B cell (primary cell): ENCODE results near the gene C5AR1. TPM values are rescaled to one million over a fixed set of nuclear protein-coding genes. Genes with fewer than 3 reads are reported as not detected.

ENCODE experiments used
- ATAC-seq: fragments of 200-7000 bp; cut with Tn5 transposase; one replicate; pipeline ENCODE4 v1.10.0; 2021; ENCODE audit warnings: low read depth, mild to moderate bottlenecking, moderate number of reproducible peaks, moderate library complexity
- CTCF ChIA-PET: fragments of 350-600 bp; sonication (Branson Sonifier 250); formaldehyde crosslinking; loops from one replicate; lab custom pipeline; 2021; ENCODE audit warnings: antibody characterized with exemption, inconsistent platforms; lab: Charles Lee
- POLR2A ChIA-PET: fragments of 350-600 bp; sonication (Branson Sonifier 250); formaldehyde crosslinking; loops from one replicate; lab custom pipeline; 2021; ENCODE audit warnings: antibody characterized with exemption; lab: Charles Lee
- DNase-seq: peaks from one replicate; pipeline ENCODE4 v3.0.0; 2013
- H2AFZ ChIP-seq: 2 replicates; pipeline ENCODE4 v1.6.1; 2012; ENCODE audit warnings: mild to moderate bottlenecking, low read depth, low read length; ENCODE audit not compliant: insufficient read depth, poor library complexity, severe bottlenecking
- H3K27ac ChIP-seq, 2 donors: 1 replicate in 1 of 2; 2 replicates in 1 of 2; pipeline ENCODE4 v1.5.1; 2012 to 2013; ENCODE audit warnings: low read length in 2 of 2, mild to moderate bottlenecking in 2 of 2, moderate library complexity in 1 of 2
- H3K27me3 ChIP-seq, 4 experiments: fragments of 200-600 bp in 1 of 4; sonication (generic) in 1 of 4; replicated peaks in 1 of 4; 1 replicate in 2 of 4; 2 replicates in 2 of 4; pipeline versions ENCODE4 v1.6.1 to v1.7.0; 2013 to 2016; ENCODE audit warnings: low read length in 3 of 4, mild to moderate bottlenecking in 2 of 4, mixed read lengths in 1 of 4, moderate library complexity in 1 of 4; ENCODE audit not compliant: insufficient read depth in 4 of 4, control insufficient read depth in 3 of 4; ENCODE audit errors: control extremely low read depth in 1 of 4
- H3K36me3 ChIP-seq, 2 experiments: replicated peaks in 1 of 2; 1 replicate in 1 of 2; 2 replicates in 1 of 2; pipeline versions ENCODE4 v1.6.1 to v1.7.1; 2013; ENCODE audit warnings: low read length in 1 of 2; ENCODE audit not compliant: insufficient read depth in 2 of 2, control insufficient read depth in 1 of 2; ENCODE audit errors: control extremely low read depth in 1 of 2, extremely low read depth in 1 of 2
- H3K4me1 ChIP-seq, 2 donors: fragments of 200-600 bp in 1 of 2; sonication (generic) in 1 of 2; 1 replicate in 1 of 2; 2 replicates in 1 of 2; pipeline versions ENCODE4 v1.5.1 to v1.6.1; 2013 to 2017; ENCODE audit warnings: low read length in 2 of 2; ENCODE audit not compliant: control insufficient read depth in 2 of 2, insufficient read depth in 2 of 2
- H3K4me2 ChIP-seq: replicated peaks from 2 replicates; pipeline ENCODE3; 2012; ENCODE audit warnings: mild to moderate bottlenecking, low read depth, low read length; ENCODE audit not compliant: poor library complexity, severe bottlenecking
- H3K4me3 ChIP-seq, 5 experiments: fragments of 200-600 bp in 1 of 5; sonication (generic) in 1 of 5; 1 replicate in 3 of 5; 2 replicates in 2 of 5; pipeline versions ENCODE4 v1.5.1 to v1.7.0; 2011 to 2016; ENCODE audit warnings: low read length in 4 of 5, mild to moderate bottlenecking in 4 of 5, low read depth in 2 of 5, control low read depth in 1 of 5, moderate library complexity in 1 of 5; ENCODE audit not compliant: insufficient read depth in 1 of 5; ENCODE audit errors: control extremely low read depth in 1 of 5, extremely low read depth in 1 of 5
- H3K79me2 ChIP-seq: fragments of 200-600 bp; sonication (generic); one replicate; pipeline ENCODE4 v1.6.0; 2016; ENCODE audit warnings: low read length; ENCODE audit not compliant: control insufficient read depth, insufficient read depth
- H3K9ac ChIP-seq: fragments of 200-600 bp; sonication (generic); 2 replicates; pipeline ENCODE4 v1.6.1; 2017; ENCODE audit warnings: mild to moderate bottlenecking, low read length, moderate library complexity
- H3K9me3 ChIP-seq, 3 donors: one replicate each; pipeline versions ENCODE4 v1.6.1 to v1.7.1; 2013; ENCODE audit warnings: low read length in 2 of 3; ENCODE audit not compliant: control insufficient read depth in 2 of 3, insufficient read depth in 1 of 3; ENCODE audit errors: control extremely low read depth in 1 of 3
- H4K20me1 ChIP-seq: 2 replicates; pipeline ENCODE4 v1.6.0; 2012; ENCODE audit warnings: mild to moderate bottlenecking, low read length; ENCODE audit not compliant: insufficient read depth, control insufficient read depth, poor library complexity, severe bottlenecking
- H3K27ac Mint-ChIP-seq: one replicate; pipeline ENCODE4 v1.8.0; 2021; ENCODE audit warnings: mixed read lengths
- H3K27me3 Mint-ChIP-seq: one replicate; pipeline ENCODE4 v1.8.0; 2021; ENCODE audit warnings: mixed read lengths
- H3K4me1 Mint-ChIP-seq: one replicate; pipeline ENCODE4 v1.8.0; 2021; ENCODE audit warnings: mixed read lengths
- H3K4me3 Mint-ChIP-seq: one replicate; pipeline ENCODE4 v1.8.0; 2021; ENCODE audit warnings: mixed read lengths
- H3K9me3 Mint-ChIP-seq: one replicate; pipeline ENCODE4 v1.8.0; 2022; ENCODE audit warnings: mixed read lengths; ENCODE audit not compliant: insufficient read depth
- CTCF ChIP-seq: fragments of 200-600 bp; IDR thresholded peaks from one replicate; pipeline ENCODE4 v1.8.0; 2022; ENCODE audit warnings: antibody characterized with exemption, mild to moderate bottlenecking
- EZH2 ChIP-seq: IDR thresholded peaks from 2 replicates; pipeline ENCODE4 v1.6.1; 2012; ENCODE audit warnings: borderline replicate concordance, low read depth, mild to moderate bottlenecking, moderate library complexity, low read length; ENCODE audit not compliant: insufficient read depth, poor library complexity, severe bottlenecking
- WGBS: methylation state at CpG from one replicate; pipeline ENCODE4 v1.1.5; 2013; ENCODE audit warnings: missing lambda C conversion rate; ENCODE audit not compliant: insufficient coverage; 5-methylcytosine and 5-hydroxymethylcytosine counted together
- intact Hi-C: fragments of 100-400 bp; cut with micrococcal nuclease; formaldehyde crosslinking; loops from one replicate; pipeline ENCODE4 v1.10.0; 2022
- polyA plus RNA-seq: library from polyadenylated mRNA; depleted of rRNA; stranded (reverse); fragments of >200 nt; gene quantifications from 2 replicates; pipeline ENCODE4 v1.2.3, GENCODE V29; 2012
- total RNA-seq, 2 donors: library from RNA; stranded (reverse); fragments of 120-200 nt in 1 of 2; gene quantifications; 1 replicate in 1 of 2; 2 replicates in 1 of 2; pipeline versions ENCODE4 v1.2.3 to v1.2.4, GENCODE V29; 2013 to 2022

C5AR1 gene
- total and polyA plus RNA-seq, 2 donors (not counting 1 experiment from before 2014, with no cell fraction given): 4.1 to 4.9 TPM

GRCh38 chr19:47370045-47370611, 60.5 kb downstream of the C5AR1 start:
- no peaks in the 10 kb centered on the region for H3K4me1 ChIP-seq
- ChIA-PET POLR2A (no interaction called here), CTCF (interaction anchor here (0.6 kb wide), 1 partner anchor 1814 kb away, joined by 3 read pairs; no protein-coding TSS in a partner anchor)
- no peak overlapping the region for H2AFZ ChIP-seq
- peaks cover 6% of the 10 kb centered on the region for H4K20me1 ChIP-seq
- H3K9ac ChIP-seq: no peak overlapping the region
- Mint-ChIP-seq H3K4me3 (no peak overlapping the region), H3K9me3 (no peaks in the 10 kb centered on the region), H3K27me3 (no peaks in the 10 kb centered on the region), H3K4me1 (no peaks in the 10 kb centered on the region), H3K27ac (no peak overlapping the region)
- TF ChIP-seq EZH2 (no peak), CTCF (no peak)
- no peak overlapping the region for H3K27ac ChIP-seq
- peaks cover 3 to 56% of the 10 kb centered on the region in 2 experiments for H3K36me3 ChIP-seq
- no peaks in the 10 kb centered on the region for H3K27me3 ChIP-seq
- no peak for DNase-seq
- ATAC-seq: no peak
- WGBS: 48% methylated on average over 9 of the region's 10 CpGs
- intact Hi-C loops: no loop called here
- H3K4me2 ChIP-seq: no peak overlapping the region
- no peaks in the 10 kb centered on the region for H3K79me2 ChIP-seq
- no peak overlapping the region for H3K4me3 ChIP-seq
- no peaks in the 10 kb centered on the region for H3K9me3 ChIP-seq

- H3K27me3 ChIP-seq: no peaks in the 10 kb centered on the region
- H3K4me3 Mint-ChIP-seq: no peak overlapping the region
- no peaks in the 10 kb centered on the region for H3K4me1 Mint-ChIP-seq
- WGBS: over 99% methylated on average over 6 of the region's 9 CpGs
- intact Hi-C loops: no loop called here
- CTCF ChIA-PET: no interaction called here
- TF ChIP-seq CTCF: no peak
- no peak for TF ChIP-seq EZH2
- no peaks in the 10 kb centered on the region for H3K9me3 Mint-ChIP-seq
- no peaks in the 10 kb centered on the region for H3K79me2 ChIP-seq
- H3K36me3 ChIP-seq: peaks cover 1 to 62% of the 10 kb centered on the region in 2 experiments
- H2AFZ ChIP-seq: no peak overlapping the region
- DNase-seq (no peak), ATAC-seq (no peak)
- no peak overlapping the region for H3K4me2 ChIP-seq
- H3K4me3 ChIP-seq: no peak overlapping the region
- H3K27ac Mint-ChIP-seq: no peak overlapping the region
- peaks cover 6% of the 10 kb centered on the region for H4K20me1 ChIP-seq
- POLR2A ChIA-PET: no interaction called here
- H3K9ac ChIP-seq: no peak overlapping the region
- no peaks in the 10 kb centered on the region for H3K27me3 Mint-ChIP-seq
- no peaks in the 10 kb centered on the region for H3K4me1 ChIP-seq
- no peaks in the 10 kb centered on the region for H3K9me3 ChIP-seq
- no peak overlapping the region for H3K27ac ChIP-seq
Observed at GRCh38 chr19:47371261-47371660, 61.6 kb downstream of the C5AR1 start.

Other genes starting within 250 kb of the C5AR1 start
- gene ZC3H4, start 196.1 kb upstream of the C5AR1 start, total RNA-seq: 66.9 and 73.7 TPM in 2 replicates
- 12.7 and 15.4 TPM in 2 replicates for gene ZC3H4, start 196.1 kb upstream of the C5AR1 start, polyA plus RNA-seq
- 41.0 and 45.1 TPM in 2 replicates for gene SAE1, start 179.0 kb upstream of the C5AR1 start, total RNA-seq
- 26.0 and 26.5 TPM in 2 replicates for gene SAE1, start 179.0 kb upstream of the C5AR1 start, polyA plus RNA-seq
- gene BBC3, start 78.7 kb upstream of the C5AR1 start, total RNA-seq: 10.2 and 11.0 TPM in 2 replicates
- 17.8 and 29.0 TPM in 2 replicates for gene BBC3, start 78.7 kb upstream of the C5AR1 start, polyA plus RNA-seq
- gene CCDC9, start 53.3 kb upstream of the C5AR1 start, total RNA-seq: 52.5 and 54.7 TPM in 2 replicates
- 12.3 and 39.4 TPM in 2 replicates for gene CCDC9, start 53.3 kb upstream of the C5AR1 start, polyA plus RNA-seq
- 13.6 and 15.8 TPM in 2 replicates for gene INAFM1, start 35.0 kb upstream of the C5AR1 start, total RNA-seq
- gene INAFM1, start 35.0 kb upstream of the C5AR1 start, polyA plus RNA-seq: 6.6 and 6.8 TPM in 2 replicates
- 0.25 and 0.58 TPM in 2 replicates for gene C5AR2, start 22.3 kb downstream of the C5AR1 start, total RNA-seq
- gene C5AR2, start 22.3 kb downstream of the C5AR1 start, polyA plus RNA-seq: 1.2 and 1.5 TPM in 2 replicates
- gene DHX34, start 39.5 kb downstream of the C5AR1 start, total RNA-seq: 24.3 and 25.1 TPM in 2 replicates
- gene DHX34, start 39.5 kb downstream of the C5AR1 start, polyA plus RNA-seq: 25.6 and 31.3 TPM in 2 replicates
- not detected in 2 replicates for gene MEIS3, start 109.7 kb downstream of the C5AR1 start, total RNA-seq
- not detected in 2 replicates for gene MEIS3, start 109.7 kb downstream of the C5AR1 start, polyA plus RNA-seq
- not detected in 2 replicates for gene SLC8A2, start 162.0 kb downstream of the C5AR1 start, total RNA-seq
- gene SLC8A2, start 162.0 kb downstream of the C5AR1 start, polyA plus RNA-seq: 0.07 TPM in 1 of 2 replicates, not detected in the other
- gene KPTN, start 174.4 kb downstream of the C5AR1 start, total RNA-seq: 8.1 and 11.7 TPM in 2 replicates
- gene KPTN, start 174.4 kb downstream of the C5AR1 start, polyA plus RNA-seq: 11.4 TPM in 2 replicates
- 65.8 and 66.8 TPM in 2 replicates for gene NAPA, start 205.2 kb downstream of the C5AR1 start, total RNA-seq
- 78.5 and 86.5 TPM in 2 replicates for gene NAPA, start 205.2 kb downstream of the C5AR1 start, polyA plus RNA-seq